Dendritic cell treated with granulocyte-macrophage colony-stimulating factor and Interleukin-4, amounts not matched to agents 40 ng/mL and 50 ng/mL, for 4 days (primary cell): ENCODE data around the gene HPRT1.

Experiments
- H3K27ac Mint-ChIP-seq: one replicate; pipeline ENCODE4 v1.8.0; 2022; ENCODE audit warnings: mild to moderate bottlenecking, mixed read lengths
- H3K27me3 Mint-ChIP-seq: one replicate; pipeline ENCODE4 v1.8.0; 2022; ENCODE audit warnings: mild to moderate bottlenecking, mixed read lengths
- H3K36me3 Mint-ChIP-seq: one replicate; pipeline ENCODE4 v1.8.0; 2022; ENCODE audit warnings: low read depth, mixed read lengths
- H3K4me1 Mint-ChIP-seq: one replicate; pipeline ENCODE4 v1.8.0; 2022; ENCODE audit warnings: low read depth, mixed read lengths
- H3K4me3 Mint-ChIP-seq: one replicate; pipeline ENCODE4 v1.8.0; 2022; ENCODE audit warnings: mild to moderate bottlenecking, moderate library complexity, mixed read lengths
- H3K9me3 Mint-ChIP-seq: one replicate; pipeline ENCODE4 v1.8.0; 2022; ENCODE audit warnings: mixed read lengths
- intact Hi-C: fragments of 100-400 bp; cut with micrococcal nuclease; formaldehyde crosslinking; loops from one replicate; pipeline ENCODE4 v1.15.0; 2022

Gene HPRT1

GRCh38 chrX:134460005-134460861 is at the start of gene HPRT1:
Gene HPRT1 (plus strand): TSS chrX:134460165. CDS start chrX:134460312, 147 bp downstream.
- H3K4me1 Mint-ChIP-seq = no peaks in the 10 kb centered on the region
- peak within 1 kb of the TSS; percentile 88 for H3K27ac Mint-ChIP-seq
- no peaks in the 10 kb centered on the region for H3K9me3 Mint-ChIP-seq
- peaks cover 1% of the 10 kb centered on the region for H3K27me3 Mint-ChIP-seq
- H3K36me3 Mint-ChIP-seq = no peaks in the 10 kb centered on the region
- peak within 1 kb of the TSS; percentile 88 for H3K4me3 Mint-ChIP-seq
- intact Hi-C loops = no loop called here

GRCh38 chrX:134416087-134416486 is 43.9 kb upstream of the HPRT1 start:
- H3K9me3 Mint-ChIP-seq = no peaks in the 10 kb centered on the region
- intact Hi-C loops = no loop called here

GRCh38 chrX:134418317-134419113 is 41.5 kb upstream of the HPRT1 start:
- intact Hi-C loops = no loop called here
- Mint-ChIP-seq H3K27ac (no peak overlapping the region), H3K9me3 (no peaks in the 10 kb centered on the region), H3K36me3 (peaks cover 28% of the 10 kb centered on the region), H3K4me1 (no peaks in the 10 kb centered on the region), H3K27me3 (no peaks in the 10 kb centered on the region), H3K4me3 (no peak overlapping the region)

More at GRCh38 chrX:134416087-134416486, 43.9 kb upstream of the HPRT1 start:
- Mint-ChIP-seq H3K4me3 (no peak overlapping the region), H3K36me3 (peaks cover 27% of the 10 kb centered on the region), H3K4me1 (no peaks in the 10 kb centered on the region), H3K27me3 (no peaks in the 10 kb centered on the region), H3K27ac (no peak overlapping the region)

- Mint-ChIP-seq H3K36me3 (peaks cover 25% of the 10 kb centered on the region), H3K27ac (no peak overlapping the region)
Measured at GRCh38 chrX:134419784-134420183, 40.2 kb upstream of the HPRT1 start.

GRCh38 chrX:134423606-134424005 is 36.4 kb upstream of the HPRT1 start:
- Mint-ChIP-seq H3K27me3 (no peaks in the 10 kb centered on the region), H3K9me3 (no peaks in the 10 kb centered on the region), H3K4me3 (no peak overlapping the region), H3K36me3 (peaks cover 22% of the 10 kb centered on the region), H3K4me1 (no peaks in the 10 kb centered on the region), H3K27ac (no peak overlapping the region)
- intact Hi-C loops = no loop called here

More at GRCh38 chrX:134419784-134420183, 40.2 kb upstream of the HPRT1 start:
- no peak overlapping the region for H3K4me3 Mint-ChIP-seq
- H3K27me3 Mint-ChIP-seq = no peaks in the 10 kb centered on the region
- intact Hi-C loops = no loop called here
- H3K4me1 Mint-ChIP-seq = no peaks in the 10 kb centered on the region
- H3K9me3 Mint-ChIP-seq = no peaks in the 10 kb centered on the region

- Mint-ChIP-seq H3K9me3 (no peaks in the 10 kb centered on the region), H3K27me3 (no peaks in the 10 kb centered on the region), H3K4me1 (no peaks in the 10 kb centered on the region), H3K27ac (no peak overlapping the region), H3K4me3 (no peak overlapping the region), H3K36me3 (peaks cover 30% of the 10 kb centered on the region)
- intact Hi-C loops = no loop called here
Measured at GRCh38 chrX:134426281-134426680, 33.7 kb upstream of the HPRT1 start.

GRCh38 chrX:134431894-134432293 is 28.1 kb upstream of the HPRT1 start:
- Mint-ChIP-seq H3K27ac (no peak overlapping the region), H3K36me3 (peaks cover 42% of the 10 kb centered on the region), H3K4me3 (no peak overlapping the region)

GRCh38 chrX:134435894-134436293 is 24.1 kb upstream of the HPRT1 start:
- no peaks in the 10 kb centered on the region for H3K9me3 Mint-ChIP-seq

More at GRCh38 chrX:134431894-134432293, 28.1 kb upstream of the HPRT1 start:
- Mint-ChIP-seq H3K9me3 (no peaks in the 10 kb centered on the region), H3K27me3 (no peaks in the 10 kb centered on the region), H3K4me1 (no peaks in the 10 kb centered on the region)
- intact Hi-C loops = no loop called here

GRCh38 chrX:134443020-134443419 is 16.9 kb upstream of the HPRT1 start:
- H3K4me3 Mint-ChIP-seq = no peak overlapping the region
- no peaks in the 10 kb centered on the region for H3K27me3 Mint-ChIP-seq
- H3K27ac Mint-ChIP-seq = no peak overlapping the region
- no peaks in the 10 kb centered on the region for H3K9me3 Mint-ChIP-seq
- intact Hi-C loops = no loop called here
- H3K4me1 Mint-ChIP-seq = peaks cover 6% of the 10 kb centered on the region
- H3K36me3 Mint-ChIP-seq = no peaks in the 10 kb centered on the region

More at GRCh38 chrX:134435894-134436293, 24.1 kb upstream of the HPRT1 start:
- peaks cover 32% of the 10 kb centered on the region for H3K36me3 Mint-ChIP-seq
- H3K27me3 Mint-ChIP-seq = no peaks in the 10 kb centered on the region
- H3K27ac Mint-ChIP-seq = no peak overlapping the region
- H3K4me1 Mint-ChIP-seq = peaks cover 6% of the 10 kb centered on the region
- intact Hi-C loops = no loop called here
- no peak overlapping the region for H3K4me3 Mint-ChIP-seq

- no peak overlapping the region for H3K27ac Mint-ChIP-seq
- H3K27me3 Mint-ChIP-seq = no peaks in the 10 kb centered on the region
- no peak overlapping the region for H3K4me3 Mint-ChIP-seq
- H3K36me3 Mint-ChIP-seq = no peaks in the 10 kb centered on the region
- peaks cover 6% of the 10 kb centered on the region for H3K4me1 Mint-ChIP-seq
- no peaks in the 10 kb centered on the region for H3K9me3 Mint-ChIP-seq
- intact Hi-C loops = no loop called here
Measured at GRCh38 chrX:134443461-134443860, 16.5 kb upstream of the HPRT1 start.

- peaks cover under 1% of the 10 kb centered on the region for H3K4me1 Mint-ChIP-seq
- H3K4me3 Mint-ChIP-seq = no peak overlapping the region
- no peak overlapping the region for H3K27ac Mint-ChIP-seq
- no peaks in the 10 kb centered on the region for H3K27me3 Mint-ChIP-seq
- H3K36me3 Mint-ChIP-seq = no peaks in the 10 kb centered on the region
- H3K9me3 Mint-ChIP-seq = no peaks in the 10 kb centered on the region
- intact Hi-C loops = no loop called here
Measured at GRCh38 chrX:134444681-134445080, 15.3 kb upstream of the HPRT1 start.

GRCh38 chrX:134452596-134452995 is 7.4 kb upstream of the HPRT1 start:
- Mint-ChIP-seq H3K4me1 (peaks cover 4% of the 10 kb centered on the region), H3K4me3 (no peak overlapping the region), H3K36me3 (no peaks in the 10 kb centered on the region), H3K9me3 (no peaks in the 10 kb centered on the region), H3K27ac (no peak overlapping the region), H3K27me3 (no peaks in the 10 kb centered on the region)
- intact Hi-C loops = no loop called here

- Mint-ChIP-seq H3K36me3 (no peaks in the 10 kb centered on the region), H3K9me3 (no peaks in the 10 kb centered on the region)
Measured at GRCh38 chrX:134453631-134454030, 6.3 kb upstream of the HPRT1 start.

GRCh38 chrX:134454506-134454905 is 5.5 kb upstream of the HPRT1 start:
- H3K27ac Mint-ChIP-seq = no peak overlapping the region
- H3K27me3 Mint-ChIP-seq = peaks cover 1% of the 10 kb centered on the region
- no peaks in the 10 kb centered on the region for H3K36me3 Mint-ChIP-seq
- peaks cover 4% of the 10 kb centered on the region for H3K4me1 Mint-ChIP-seq
- no peaks in the 10 kb centered on the region for H3K9me3 Mint-ChIP-seq
- intact Hi-C loops = no loop called here
- no peak overlapping the region for H3K4me3 Mint-ChIP-seq

More at GRCh38 chrX:134453631-134454030, 6.3 kb upstream of the HPRT1 start:
- H3K4me3 Mint-ChIP-seq = no peak overlapping the region
- H3K4me1 Mint-ChIP-seq = peaks cover 4% of the 10 kb centered on the region
- peaks cover 1% of the 10 kb centered on the region for H3K27me3 Mint-ChIP-seq
- H3K27ac Mint-ChIP-seq = no peak overlapping the region
- intact Hi-C loops = no loop called here
